ENCODE data around the gene CLIC4.

DNA sequence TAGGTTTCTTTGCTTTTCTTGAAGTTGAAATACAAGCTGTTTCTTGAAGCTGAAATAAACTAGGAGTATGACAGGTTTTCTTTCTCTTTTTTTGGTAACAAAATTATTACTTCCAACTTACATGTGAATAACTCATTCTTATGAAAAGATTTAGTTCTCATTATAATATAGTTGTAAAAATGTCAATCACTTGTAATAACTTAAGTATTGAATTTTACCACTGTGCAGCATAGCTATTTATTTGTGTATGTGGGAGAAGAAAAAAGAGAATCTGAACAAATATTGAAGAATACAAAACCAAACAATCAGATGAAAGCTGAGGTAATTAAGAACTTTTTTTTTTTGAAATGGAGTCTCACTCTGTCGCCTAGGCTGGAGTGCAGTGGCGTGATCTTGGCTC, 11.1 kb downstream of the CLIC4 start:
- TF ChIP-seq, protein P1, sequence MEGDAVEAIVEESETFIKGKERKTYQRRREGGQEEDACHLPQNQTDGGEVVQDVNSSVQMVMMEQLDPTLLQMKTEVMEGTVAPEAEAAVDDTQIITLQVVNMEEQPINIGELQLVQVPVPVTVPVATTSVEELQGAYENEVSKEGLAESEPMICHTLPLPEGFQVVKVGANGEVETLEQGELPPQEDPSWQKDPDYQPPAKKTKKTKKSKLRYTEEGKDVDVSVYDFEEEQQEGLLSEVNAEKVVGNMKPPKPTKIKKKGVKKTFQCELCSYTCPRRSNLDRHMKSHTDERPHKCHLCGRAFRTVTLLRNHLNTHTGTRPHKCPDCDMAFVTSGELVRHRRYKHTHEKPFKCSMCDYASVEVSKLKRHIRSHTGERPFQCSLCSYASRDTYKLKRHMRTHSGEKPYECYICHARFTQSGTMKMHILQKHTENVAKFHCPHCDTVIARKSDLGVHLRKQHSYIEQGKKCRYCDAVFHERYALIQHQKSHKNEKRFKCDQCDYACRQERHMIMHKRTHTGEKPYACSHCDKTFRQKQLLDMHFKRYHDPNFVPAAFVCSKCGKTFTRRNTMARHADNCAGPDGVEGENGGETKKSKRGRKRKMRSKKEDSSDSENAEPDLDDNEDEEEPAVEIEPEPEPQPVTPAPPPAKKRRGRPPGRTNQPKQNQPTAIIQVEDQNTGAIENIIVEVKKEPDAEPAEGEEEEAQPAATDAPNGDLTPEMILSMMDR (conservative IDR thresholded peaks at IDR 0.05) = no peak
- no peak for TF ChIP-seq EZH2 (IDR thresholded peaks at IDR 0.05; ENCODE audit: low read depth)
